Epithelial cell of proximal tubule (primary cell): ENCODE data around the gene TNFRSF19. TPM values are rescaled to one million over a fixed set of nuclear protein-coding genes. Genes with fewer than 3 reads are reported as not detected.
A peak's percentile ranks its signal among the peaks of the same experiment; 100 is the strongest.

Experiments
- DNase-seq: peaks from one replicate; pipeline ENCODE4 v3.0.0-alpha.2; 2011; ENCODE audit warnings: low read depth
- H3K4me3 ChIP-seq: 2 replicates; pipeline ENCODE4 v1.5.1; 2011; ENCODE audit warnings: low read depth, mild to moderate bottlenecking, low read length
- CTCF ChIP-seq: conservative IDR thresholded peaks from 2 replicates; pipeline ENCODE4 v1.5.1; 2012; ENCODE audit warnings: low read depth, mild to moderate bottlenecking, low read length
- total RNA-seq: library from RNA; depleted of rRNA; stranded (reverse); fragments of >200 nt; gene quantifications from 2 replicates; pipeline ENCODE4 v1.2.3, GENCODE V29; 2015

The TNFRSF19 gene
- total RNA-seq, 1 donor from 2014 or later, result 8.4 TPM

- no peak overlapping the region for H3K4me3 ChIP-seq
- DNase-seq, result no peak
- TF ChIP-seq CTCF, result no peak
These were observed 40.8 kb downstream of the TNFRSF19 start for GRCh38 chr13:23610966-23611491.

- H3K4me3 ChIP-seq, result no peak overlapping the region
- no peak for DNase-seq
- TF ChIP-seq CTCF, result no peak
These were observed 42.0 kb downstream of the TNFRSF19 start for GRCh38 chr13:23612182-23612581.

GRCh38 chr13:23612731-23613130 is 42.5 kb downstream of the TNFRSF19 start:
- no peak for DNase-seq
- no peak overlapping the region for H3K4me3 ChIP-seq
- no peak for TF ChIP-seq CTCF

- H3K4me3 ChIP-seq, result no peak overlapping the region
- DNase-seq, result no peak
- no peak for TF ChIP-seq CTCF
These were observed 43.4 kb downstream of the TNFRSF19 start for GRCh38 chr13:23613596-23613995.

GRCh38 chr13:23615395-23616081 is 45.3 kb downstream of the TNFRSF19 start:
- peak; percentile 93 for DNase-seq
- no peak overlapping the region for H3K4me3 ChIP-seq
- TF ChIP-seq CTCF, result no peak

GRCh38 chr13:23616228-23616627 is 46.0 kb downstream of the TNFRSF19 start:
- no peak for DNase-seq
- no peak for TF ChIP-seq CTCF
- no peak overlapping the region for H3K4me3 ChIP-seq

GRCh38 chr13:23617551-23618024 is 47.4 kb downstream of the TNFRSF19 start:
- no peak overlapping the region for H3K4me3 ChIP-seq
- no peak for DNase-seq
- TF ChIP-seq CTCF, result no peak
